Liver (tissue), 9 donors: Measurements from ENCODE around the gene ATP2A3. TPM values are rescaled to one million over a fixed set of nuclear protein-coding genes. Genes with fewer than 3 reads are reported as not detected.

ENCODE experiments used
- DNase-seq: peaks from one replicate; pipeline ENCODE4 v3.0.0-alpha.2; 2017; ENCODE audit warnings: low spot score
- H3K27ac ChIP-seq, 2 donors: one replicate each; pipeline ENCODE4 v1.7.0; 2013; ENCODE audit warnings: inconsistent platforms in 2 of 2, low read length in 2 of 2, control low read depth in 1 of 2, low read depth in 1 of 2, mild to moderate bottlenecking in 1 of 2
- H3K27me3 ChIP-seq, 4 donors: one replicate each; pipeline versions ENCODE4 v1.6.1 to v1.7.0; 2013; ENCODE audit warnings: low read length in 3 of 4, inconsistent platforms in 1 of 4, mild to moderate bottlenecking in 1 of 4, moderate library complexity in 1 of 4; ENCODE audit not compliant: control insufficient read depth in 4 of 4, insufficient read depth in 4 of 4
- H3K36me3 ChIP-seq, 4 donors: one replicate each; pipeline versions ENCODE4 v1.6.1 to v1.7.0; 2013; ENCODE audit warnings: low read length in 3 of 4, mild to moderate bottlenecking in 3 of 4, low read depth in 1 of 4, moderate library complexity in 1 of 4; ENCODE audit not compliant: control insufficient read depth in 4 of 4, insufficient read depth in 3 of 4
- H3K4me1 ChIP-seq, 4 donors: one replicate each; pipeline versions ENCODE4 v1.6.1 to v1.7.0; 2013; ENCODE audit warnings: low read length in 3 of 4, mild to moderate bottlenecking in 3 of 4, moderate library complexity in 1 of 4; ENCODE audit not compliant: control insufficient read depth in 4 of 4, insufficient read depth in 4 of 4
- H3K4me3 ChIP-seq, 3 donors: one replicate each; pipeline versions ENCODE4 v1.6.1 to v1.7.0; 2013; ENCODE audit warnings: low read length in 3 of 3, control low read depth in 1 of 3, low read depth in 1 of 3, mild to moderate bottlenecking in 1 of 3
- H3K9ac ChIP-seq, 2 donors: one replicate each; pipeline ENCODE4 v1.7.0; 2013; ENCODE audit warnings: low read length in 2 of 2, mild to moderate bottlenecking in 2 of 2, moderate library complexity in 2 of 2, control low read depth in 1 of 2, low read depth in 1 of 2
- H3K9me3 ChIP-seq, 4 donors: one replicate each; pipeline versions ENCODE4 v1.6.1 to v1.7.0; 2013; ENCODE audit warnings: low read length in 3 of 4; ENCODE audit not compliant: control insufficient read depth in 4 of 4
- EGR1 ChIP-seq, 2 donors: IDR thresholded peaks; 2 replicates each; pipeline ENCODE4 v1.6.1; 2016 to 2018; ENCODE audit warnings: antibody characterized with exemption in 2 of 2, low read depth in 2 of 2
- FOXA1 ChIP-seq: IDR thresholded peaks from 2 replicates; pipeline ENCODE4 v1.6.1; 2016; ENCODE audit warnings: antibody characterized with exemption
- FOXA2 ChIP-seq: IDR thresholded peaks from 2 replicates; pipeline ENCODE4 v1.6.1; 2016; ENCODE audit warnings: antibody characterized with exemption
- GABPA ChIP-seq, 2 donors: IDR thresholded peaks in 1 of 2; conservative IDR thresholded peaks in 1 of 2; 2 replicates each; pipeline ENCODE4 v1.6.1; 2016; ENCODE audit warnings: antibody characterized with exemption in 2 of 2, mild to moderate bottlenecking in 1 of 2, moderate library complexity in 1 of 2
- HNF4A ChIP-seq, 2 donors: conservative IDR thresholded peaks; 2 replicates each; pipeline ENCODE4 v1.6.1; 2016; ENCODE audit warnings: antibody characterized with exemption in 2 of 2, mild to moderate bottlenecking in 2 of 2
- JUND ChIP-seq, 2 donors: IDR thresholded peaks; 2 replicates each; pipeline ENCODE4 v1.6.1; 2016; ENCODE audit warnings: antibody characterized with exemption in 2 of 2
- NR2F2 ChIP-seq: IDR thresholded peaks from 2 replicates; pipeline ENCODE4 v1.6.1; 2016; ENCODE audit warnings: antibody characterized with exemption
- RAD21 ChIP-seq, 2 donors: IDR thresholded peaks; 2 replicates each; pipeline ENCODE4 v1.6.1; 2016; ENCODE audit warnings: antibody characterized with exemption in 2 of 2, mild to moderate bottlenecking in 2 of 2
- REST ChIP-seq: IDR thresholded peaks from 2 replicates; pipeline ENCODE4 v1.6.1; 2016; ENCODE audit warnings: antibody characterized with exemption, mild to moderate bottlenecking
- RXRA ChIP-seq, 2 donors: IDR thresholded peaks; 2 replicates each; pipeline ENCODE4 v1.6.1; 2017 to 2018; ENCODE audit warnings: antibody characterized with exemption in 2 of 2, mild to moderate bottlenecking in 1 of 2
- SP1 ChIP-seq: IDR thresholded peaks from 2 replicates; pipeline ENCODE4 v1.6.1; 2018; ENCODE audit warnings: antibody characterized with exemption, mild to moderate bottlenecking
- WGBS: extraction: QIAGEN DNeasy Blood & Tissue Kit; methylation state at CpG from one replicate; pipeline ENCODE4 v1.1.7; 2013; 5-methylcytosine and 5-hydroxymethylcytosine counted together
- polyA plus RNA-seq, 2 donors: library from polyadenylated mRNA; stranded (reverse) in 1 of 2; unstranded in 1 of 2; fragments of 200-250 nt in 1 of 2; fragments of >200 nt in 1 of 2; fragmentation: Nextera tagmentation in 1 of 2; extraction: Ambion mirVana in 1 of 2; gene quantifications; one replicate each; pipeline versions ENCODE4 v1.2.1 to v1.2.3, GENCODE V29; 2013 to 2015
- total RNA-seq, 2 donors: library from RNA; depleted of rRNA; stranded (reverse); fragments of >200 nt; gene quantifications; one replicate each; pipeline ENCODE4 v1.2.3, GENCODE V29; 2014
- TF ChIP-seq, protein P1 (sequence below): IDR thresholded peaks from 2 replicates; pipeline ENCODE4 v1.6.1; 2016; ENCODE audit warnings: antibody characterized with exemption
- TF ChIP-seq, protein P2 (sequence below): fragments of 150-350 bp; IDR thresholded peaks from 2 replicates; pipeline ENCODE4 v1.5.1; 2017; ENCODE audit warnings: improper control_type of control experiment, low read depth, low read length; ENCODE audit not compliant: missing input control
- donor health status: healthy.
- donor health status: healthy.
- donor health status: healthy.
- donor health status: healthy.
- donor health status: healthy.

ATP2A3 gene
- total and polyA plus RNA-seq, 4 donors = 1.4 to 17.1 (median 3.2) TPM

DNA sequence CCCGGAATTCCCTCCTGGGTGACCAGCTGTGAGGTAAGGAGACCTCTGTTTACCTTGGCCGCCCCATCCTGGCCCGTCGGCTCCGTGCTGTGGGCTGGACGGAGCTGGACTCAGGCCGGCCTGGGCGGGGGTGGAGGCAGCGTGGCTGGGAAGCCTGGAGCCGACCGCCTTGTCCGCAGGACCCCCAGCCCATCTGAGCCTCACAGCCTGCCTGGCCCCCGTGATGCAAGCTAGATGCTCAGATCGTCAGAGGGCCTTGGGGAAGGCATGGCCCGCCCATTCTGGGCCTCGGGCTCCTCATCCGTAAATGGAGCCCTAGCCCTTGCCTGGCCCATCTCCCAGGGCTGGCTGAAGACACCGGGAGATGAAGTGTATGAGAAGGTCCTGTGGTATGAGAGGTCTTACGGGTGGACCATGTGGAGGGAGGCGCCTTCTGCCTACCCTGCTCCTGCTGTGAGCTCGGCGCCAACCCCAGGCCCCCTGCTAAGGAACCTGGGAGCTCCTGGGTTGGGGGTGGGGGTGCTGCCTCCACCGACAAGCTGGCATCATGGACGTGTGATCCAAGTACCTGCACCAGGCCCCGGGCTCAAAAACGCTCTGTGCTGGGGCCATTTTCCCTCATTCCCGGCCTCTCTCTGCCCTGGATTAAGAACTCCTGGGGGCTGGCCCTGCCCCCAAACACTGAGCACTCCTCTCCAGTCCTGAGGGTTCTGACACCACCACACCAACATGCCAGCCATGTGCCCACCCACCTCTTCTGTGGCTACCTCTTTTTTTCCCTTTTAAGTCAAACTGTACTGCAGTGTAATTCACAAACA, 42.5 kb downstream of the ATP2A3 start:
- TF ChIP-seq JUND (IDR thresholded peaks at IDR 0.05) (no peak), RXRA (IDR thresholded peaks at IDR 0.05) (no peak), HNF4A (conservative IDR thresholded peaks at IDR 0.05) (no peak), RAD21 (IDR thresholded peaks at IDR 0.05) (no peak), REST (no peak), FOXA1 (no peak), SP1 (no peak), GABPA (IDR thresholded peaks at IDR 0.05 in 1 of 2, conservative IDR thresholded peaks at IDR 0.05 in 1 of 2) (no peak), EGR1 (IDR thresholded peaks at IDR 0.05; ENCODE audit: low read depth in 2 of 2) (no peak), NR2F2 (no peak)
- TF ChIP-seq, protein P1, sequence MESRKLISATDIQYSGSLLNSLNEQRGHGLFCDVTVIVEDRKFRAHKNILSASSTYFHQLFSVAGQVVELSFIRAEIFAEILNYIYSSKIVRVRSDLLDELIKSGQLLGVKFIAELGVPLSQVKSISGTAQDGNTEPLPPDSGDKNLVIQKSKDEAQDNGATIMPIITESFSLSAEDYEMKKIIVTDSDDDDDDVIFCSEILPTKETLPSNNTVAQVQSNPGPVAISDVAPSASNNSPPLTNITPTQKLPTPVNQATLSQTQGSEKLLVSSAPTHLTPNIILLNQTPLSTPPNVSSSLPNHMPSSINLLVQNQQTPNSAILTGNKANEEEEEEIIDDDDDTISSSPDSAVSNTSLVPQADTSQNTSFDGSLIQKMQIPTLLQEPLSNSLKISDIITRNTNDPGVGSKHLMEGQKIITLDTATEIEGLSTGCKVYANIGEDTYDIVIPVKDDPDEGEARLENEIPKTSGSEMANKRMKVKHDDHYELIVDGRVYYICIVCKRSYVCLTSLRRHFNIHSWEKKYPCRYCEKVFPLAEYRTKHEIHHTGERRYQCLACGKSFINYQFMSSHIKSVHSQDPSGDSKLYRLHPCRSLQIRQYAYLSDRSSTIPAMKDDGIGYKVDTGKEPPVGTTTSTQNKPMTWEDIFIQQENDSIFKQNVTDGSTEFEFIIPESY = no peak
- no peak overlapping the region for H3K27ac ChIP-seq
- H3K4me3 ChIP-seq = no peak overlapping the region
- H3K9me3 ChIP-seq = no peaks in the 10 kb centered on the region
- H3K9ac ChIP-seq = no peak overlapping the region
- no peaks in the 10 kb centered on the region for H3K36me3 ChIP-seq
- DNase-seq = no peak
- H3K4me1 ChIP-seq = peaks cover 0 to 2% (median 0%) of the 10 kb centered on the region in 4 donors
- no peaks in the 10 kb centered on the region for H3K27me3 ChIP-seq
- WGBS = 79% methylated on average over 27 of the region's 27 CpGs

DNA sequence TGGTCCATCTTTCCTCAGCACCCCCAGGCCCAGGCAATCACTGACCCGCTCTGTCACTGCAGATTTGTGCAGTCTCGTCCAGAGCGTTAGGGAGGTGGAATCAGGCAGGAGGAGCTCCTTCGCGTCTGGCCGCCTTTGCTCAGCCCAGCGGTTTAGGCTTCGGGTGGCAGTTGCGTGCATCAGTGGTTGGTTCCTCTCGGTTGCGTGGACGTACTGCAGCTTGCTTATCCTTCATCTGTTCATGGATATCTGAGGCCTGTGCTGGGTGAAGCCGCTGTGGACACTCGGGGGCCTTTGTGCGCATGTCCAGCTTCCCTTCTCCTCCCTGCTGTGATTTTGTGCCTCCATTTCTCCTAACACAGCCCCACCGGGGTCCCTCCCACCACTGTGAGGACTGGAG, 43.2 kb downstream of the ATP2A3 start:
- Histone ChIP-seq H3K9me3 (no peaks in the 10 kb centered on the region), H3K27me3 (no peaks in the 10 kb centered on the region), H3K27ac (no peak overlapping the region), H3K9ac (no peak overlapping the region), H3K4me1 (peaks cover 0 to 2% (median 0%) of the 10 kb centered on the region in 4 donors), H3K4me3 (no peak overlapping the region), H3K36me3 (no peaks in the 10 kb centered on the region)
- 92% methylated on average over 16 of the region's 16 CpGs for WGBS
- DNase-seq = no peak
- TF ChIP-seq FOXA1 (no peak), FOXA2 (no peak)
- TF ChIP-seq, protein P1 = no peak
- TF ChIP-seq, protein P2, sequence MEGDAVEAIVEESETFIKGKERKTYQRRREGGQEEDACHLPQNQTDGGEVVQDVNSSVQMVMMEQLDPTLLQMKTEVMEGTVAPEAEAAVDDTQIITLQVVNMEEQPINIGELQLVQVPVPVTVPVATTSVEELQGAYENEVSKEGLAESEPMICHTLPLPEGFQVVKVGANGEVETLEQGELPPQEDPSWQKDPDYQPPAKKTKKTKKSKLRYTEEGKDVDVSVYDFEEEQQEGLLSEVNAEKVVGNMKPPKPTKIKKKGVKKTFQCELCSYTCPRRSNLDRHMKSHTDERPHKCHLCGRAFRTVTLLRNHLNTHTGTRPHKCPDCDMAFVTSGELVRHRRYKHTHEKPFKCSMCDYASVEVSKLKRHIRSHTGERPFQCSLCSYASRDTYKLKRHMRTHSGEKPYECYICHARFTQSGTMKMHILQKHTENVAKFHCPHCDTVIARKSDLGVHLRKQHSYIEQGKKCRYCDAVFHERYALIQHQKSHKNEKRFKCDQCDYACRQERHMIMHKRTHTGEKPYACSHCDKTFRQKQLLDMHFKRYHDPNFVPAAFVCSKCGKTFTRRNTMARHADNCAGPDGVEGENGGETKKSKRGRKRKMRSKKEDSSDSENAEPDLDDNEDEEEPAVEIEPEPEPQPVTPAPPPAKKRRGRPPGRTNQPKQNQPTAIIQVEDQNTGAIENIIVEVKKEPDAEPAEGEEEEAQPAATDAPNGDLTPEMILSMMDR = no peak
